ENCODE measurements around the gene ASB18.

DNA sequence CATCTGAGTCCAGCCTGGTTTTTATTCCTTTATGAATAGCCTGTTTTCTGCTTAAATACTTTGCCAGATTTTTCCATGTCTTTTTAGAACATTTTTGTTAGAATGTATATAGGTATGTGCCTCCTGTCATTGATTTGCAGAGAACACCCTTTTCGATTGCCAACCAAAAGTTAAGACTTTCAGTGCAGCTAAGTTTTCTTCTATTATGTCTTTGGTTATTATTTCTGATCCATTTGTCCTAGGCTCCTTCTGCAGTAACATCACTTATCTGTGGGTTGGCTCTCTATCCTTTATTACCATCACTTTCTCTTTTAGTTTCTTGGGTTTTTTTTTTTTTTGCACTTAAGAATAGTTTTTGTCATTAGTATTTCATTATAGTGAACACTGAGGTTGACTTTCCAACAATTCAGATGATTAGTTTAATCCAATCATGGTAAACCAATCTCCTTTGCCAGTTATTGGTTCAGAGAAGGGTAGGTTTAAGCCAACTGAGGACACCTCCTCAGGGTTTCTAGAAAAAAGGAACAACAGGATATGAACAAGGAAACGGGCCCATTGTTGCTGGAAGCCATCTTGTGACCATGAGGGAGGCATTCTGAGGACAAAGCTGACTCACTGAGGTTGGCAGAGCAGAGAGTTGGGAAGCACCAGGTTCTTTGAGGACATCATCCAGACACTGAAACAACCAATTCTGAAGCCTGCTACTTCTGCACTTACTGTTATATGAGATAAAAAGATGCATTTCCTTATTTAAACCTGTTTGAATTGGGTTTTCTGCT is 58.1 kb downstream of the ASB18 start:
- TF ChIP-seq, protein P1, sequence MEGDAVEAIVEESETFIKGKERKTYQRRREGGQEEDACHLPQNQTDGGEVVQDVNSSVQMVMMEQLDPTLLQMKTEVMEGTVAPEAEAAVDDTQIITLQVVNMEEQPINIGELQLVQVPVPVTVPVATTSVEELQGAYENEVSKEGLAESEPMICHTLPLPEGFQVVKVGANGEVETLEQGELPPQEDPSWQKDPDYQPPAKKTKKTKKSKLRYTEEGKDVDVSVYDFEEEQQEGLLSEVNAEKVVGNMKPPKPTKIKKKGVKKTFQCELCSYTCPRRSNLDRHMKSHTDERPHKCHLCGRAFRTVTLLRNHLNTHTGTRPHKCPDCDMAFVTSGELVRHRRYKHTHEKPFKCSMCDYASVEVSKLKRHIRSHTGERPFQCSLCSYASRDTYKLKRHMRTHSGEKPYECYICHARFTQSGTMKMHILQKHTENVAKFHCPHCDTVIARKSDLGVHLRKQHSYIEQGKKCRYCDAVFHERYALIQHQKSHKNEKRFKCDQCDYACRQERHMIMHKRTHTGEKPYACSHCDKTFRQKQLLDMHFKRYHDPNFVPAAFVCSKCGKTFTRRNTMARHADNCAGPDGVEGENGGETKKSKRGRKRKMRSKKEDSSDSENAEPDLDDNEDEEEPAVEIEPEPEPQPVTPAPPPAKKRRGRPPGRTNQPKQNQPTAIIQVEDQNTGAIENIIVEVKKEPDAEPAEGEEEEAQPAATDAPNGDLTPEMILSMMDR (IDR thresholded peaks at IDR 0.05; ENCODE audit: low read depth, low read length, missing input control) = no peak
- TF ChIP-seq, protein P2, sequence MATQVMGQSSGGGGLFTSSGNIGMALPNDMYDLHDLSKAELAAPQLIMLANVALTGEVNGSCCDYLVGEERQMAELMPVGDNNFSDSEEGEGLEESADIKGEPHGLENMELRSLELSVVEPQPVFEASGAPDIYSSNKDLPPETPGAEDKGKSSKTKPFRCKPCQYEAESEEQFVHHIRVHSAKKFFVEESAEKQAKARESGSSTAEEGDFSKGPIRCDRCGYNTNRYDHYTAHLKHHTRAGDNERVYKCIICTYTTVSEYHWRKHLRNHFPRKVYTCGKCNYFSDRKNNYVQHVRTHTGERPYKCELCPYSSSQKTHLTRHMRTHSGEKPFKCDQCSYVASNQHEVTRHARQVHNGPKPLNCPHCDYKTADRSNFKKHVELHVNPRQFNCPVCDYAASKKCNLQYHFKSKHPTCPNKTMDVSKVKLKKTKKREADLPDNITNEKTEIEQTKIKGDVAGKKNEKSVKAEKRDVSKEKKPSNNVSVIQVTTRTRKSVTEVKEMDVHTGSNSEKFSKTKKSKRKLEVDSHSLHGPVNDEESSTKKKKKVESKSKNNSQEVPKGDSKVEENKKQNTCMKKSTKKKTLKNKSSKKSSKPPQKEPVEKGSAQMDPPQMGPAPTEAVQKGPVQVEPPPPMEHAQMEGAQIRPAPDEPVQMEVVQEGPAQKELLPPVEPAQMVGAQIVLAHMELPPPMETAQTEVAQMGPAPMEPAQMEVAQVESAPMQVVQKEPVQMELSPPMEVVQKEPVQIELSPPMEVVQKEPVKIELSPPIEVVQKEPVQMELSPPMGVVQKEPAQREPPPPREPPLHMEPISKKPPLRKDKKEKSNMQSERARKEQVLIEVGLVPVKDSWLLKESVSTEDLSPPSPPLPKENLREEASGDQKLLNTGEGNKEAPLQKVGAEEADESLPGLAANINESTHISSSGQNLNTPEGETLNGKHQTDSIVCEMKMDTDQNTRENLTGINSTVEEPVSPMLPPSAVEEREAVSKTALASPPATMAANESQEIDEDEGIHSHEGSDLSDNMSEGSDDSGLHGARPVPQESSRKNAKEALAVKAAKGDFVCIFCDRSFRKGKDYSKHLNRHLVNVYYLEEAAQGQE (IDR thresholded peaks at IDR 0.05) = no peak
- TF ChIP-seq TAF1 (conservative IDR thresholded peaks at IDR 0.05) (no peak), GABPA (IDR thresholded peaks at IDR 0.05 in 1 of 2, conservative IDR thresholded peaks at IDR 0.05 in 1 of 2) (no peak), RXRA (IDR thresholded peaks at IDR 0.05) (no peak), YY1 (IDR thresholded peaks at IDR 0.05) (no peak), EGR1 (IDR thresholded peaks at IDR 0.05; ENCODE audit: low read depth in 2 of 2) (no peak), HNF4G (IDR thresholded peaks at IDR 0.05) (no peak)
